ENCODE data around the gene OLFML1. TPM values are rescaled to one million over a fixed set of nuclear protein-coding genes. Genes with fewer than 3 reads are reported as not detected.

OLFML1 gene
- total and polyA plus RNA-seq, 10 of the 15 experiments (the other 5 are each of a cell fraction or from before 2014, with no cell fraction given) = 0.04 to 0.71 (median 0.21) TPM; not detected in 6

Other genes with a start within 250 kb of the OLFML1 start
- not detected in 2 replicates for gene SYT9, start 233.6 kb upstream of the OLFML1 start, total RNA-seq (2014; rRNA removed)
- gene SYT9, start 233.6 kb upstream of the OLFML1 start, total RNA-seq (2014; rRNA removed; fragmentation: Illumina TruSeq; extraction: Trizol) = not detected in 2 replicates
- not detected in 2 replicates for gene SYT9, start 233.6 kb upstream of the OLFML1 start, total RNA-seq (2021)
- not detected in 2 replicates for gene SYT9, start 233.6 kb upstream of the OLFML1 start, polyA plus RNA-seq (2011; rRNA removed)
- not detected in 2 replicates for gene SYT9, start 233.6 kb upstream of the OLFML1 start, polyA plus RNA-seq (2014; fragmentation: Illumina TruSeq; extraction: Trizol)
- gene SYT9, start 233.6 kb upstream of the OLFML1 start, polyA plus RNA-seq (2014; fragmentation: Nextera tagmentation; extraction: Ambion mirVana) = under 1 TPM in 1 of 2 experiments, not detected in 1; 0.03 TPM
- not detected in 2 replicates for gene SYT9, start 233.6 kb upstream of the OLFML1 start, polyA plus RNA-seq (2014; rRNA removed)
- gene SYT9, start 233.6 kb upstream of the OLFML1 start, polyA plus RNA-seq (2016; fragmentation: Nextera tagmentation; extraction: Ambion mirVana) = not detected
- gene PPFIBP2, start 28.5 kb downstream of the OLFML1 start, total RNA-seq (2014; rRNA removed) = 41.2 and 44.3 TPM in 2 replicates
- 48.6 and 54.1 TPM in 2 replicates for gene PPFIBP2, start 28.5 kb downstream of the OLFML1 start, total RNA-seq (2014; rRNA removed; fragmentation: Illumina TruSeq; extraction: Trizol)
- gene PPFIBP2, start 28.5 kb downstream of the OLFML1 start, total RNA-seq (2021) = 45.2 and 52.5 TPM in 2 replicates
- 48.1 and 49.6 TPM in 2 replicates for gene PPFIBP2, start 28.5 kb downstream of the OLFML1 start, polyA plus RNA-seq (2011; rRNA removed)
- gene PPFIBP2, start 28.5 kb downstream of the OLFML1 start, polyA plus RNA-seq (2014; fragmentation: Illumina TruSeq; extraction: Trizol) = 56.3 and 69.7 TPM in 2 replicates
- gene PPFIBP2, start 28.5 kb downstream of the OLFML1 start, polyA plus RNA-seq (2014; fragmentation: Nextera tagmentation; extraction: Ambion mirVana) = 10 to 100 TPM; 17.3 to 22.3 TPM
- gene PPFIBP2, start 28.5 kb downstream of the OLFML1 start, polyA plus RNA-seq (2014; rRNA removed) = 30.7 and 37.3 TPM in 2 replicates
- 10 to 100 TPM; 28.1 to 35.7 TPM for gene PPFIBP2, start 28.5 kb downstream of the OLFML1 start, polyA plus RNA-seq (2016; fragmentation: Nextera tagmentation; extraction: Ambion mirVana)
- gene CYB5R2, start 188.0 kb downstream of the OLFML1 start, total RNA-seq (2014; rRNA removed) = 64.5 and 66.5 TPM in 2 replicates
- gene CYB5R2, start 188.0 kb downstream of the OLFML1 start, total RNA-seq (2014; rRNA removed; fragmentation: Illumina TruSeq; extraction: Trizol) = 74.4 and 77.8 TPM in 2 replicates
- 46.6 and 56.8 TPM in 2 replicates for gene CYB5R2, start 188.0 kb downstream of the OLFML1 start, total RNA-seq (2021)
- 15.1 and 21.0 TPM in 2 replicates for gene CYB5R2, start 188.0 kb downstream of the OLFML1 start, polyA plus RNA-seq (2011; rRNA removed)
- 97.8 and 106 TPM in 2 replicates for gene CYB5R2, start 188.0 kb downstream of the OLFML1 start, polyA plus RNA-seq (2014; fragmentation: Illumina TruSeq; extraction: Trizol)
- gene CYB5R2, start 188.0 kb downstream of the OLFML1 start, polyA plus RNA-seq (2014; fragmentation: Nextera tagmentation; extraction: Ambion mirVana) = 100 to 1,000 TPM in 1 of 2 experiments, 10 to 100 TPM in 1; 83.1 to 111 TPM
- gene CYB5R2, start 188.0 kb downstream of the OLFML1 start, polyA plus RNA-seq (2014; rRNA removed) = 74.8 and 77.2 TPM in 2 replicates
- gene CYB5R2, start 188.0 kb downstream of the OLFML1 start, polyA plus RNA-seq (2016; fragmentation: Nextera tagmentation; extraction: Ambion mirVana) = 10 to 100 TPM; 49.3 to 51.0 TPM
- gene OVCH2, start 221.0 kb downstream of the OLFML1 start, total RNA-seq (2014; rRNA removed) = not detected in 2 replicates
- gene OVCH2, start 221.0 kb downstream of the OLFML1 start, total RNA-seq (2014; rRNA removed; fragmentation: Illumina TruSeq; extraction: Trizol) = not detected in 2 replicates
- gene OVCH2, start 221.0 kb downstream of the OLFML1 start, total RNA-seq (2021) = not detected in 2 replicates
- not detected in 2 replicates for gene OVCH2, start 221.0 kb downstream of the OLFML1 start, polyA plus RNA-seq (2011; rRNA removed)
- gene OVCH2, start 221.0 kb downstream of the OLFML1 start, polyA plus RNA-seq (2014; fragmentation: Illumina TruSeq; extraction: Trizol) = not detected in 2 replicates
- gene OVCH2, start 221.0 kb downstream of the OLFML1 start, polyA plus RNA-seq (2014; fragmentation: Nextera tagmentation; extraction: Ambion mirVana) = not detected
- not detected in 2 replicates for gene OVCH2, start 221.0 kb downstream of the OLFML1 start, polyA plus RNA-seq (2014; rRNA removed)
- gene OVCH2, start 221.0 kb downstream of the OLFML1 start, polyA plus RNA-seq (2016; fragmentation: Nextera tagmentation; extraction: Ambion mirVana) = not detected